Fibroblast of pulmonary artery (primary cell): ENCODE results near the gene PATJ.
A peak's percentile ranks its signal among the peaks of the same experiment; 100 is the strongest.
"Not testable (repeated sequence)": the region's sequence is repeated elsewhere in the genome, so short reads cannot be mapped to it uniquely, and the experiment has no call there.

Experiments used
- DNase-seq: peaks from one replicate; pipeline ENCODE4 v3.0.0-alpha.2; 2010; ENCODE audit warnings: low read depth
- H3K4me3 ChIP-seq: replicated peaks from 2 replicates; pipeline ENCODE4 v1.5.1; 2011; ENCODE audit warnings: low read depth, mild to moderate bottlenecking, control low read depth, low read length, moderate library complexity
- TF ChIP-seq, protein P1 (sequence below): IDR thresholded peaks from 2 replicates; pipeline ENCODE4 v1.5.1; 2011; ENCODE audit warnings: mild to moderate bottlenecking, control low read depth, low read length, inconsistent platforms; ENCODE audit errors: missing control alignments

Gene PATJ, protein sequence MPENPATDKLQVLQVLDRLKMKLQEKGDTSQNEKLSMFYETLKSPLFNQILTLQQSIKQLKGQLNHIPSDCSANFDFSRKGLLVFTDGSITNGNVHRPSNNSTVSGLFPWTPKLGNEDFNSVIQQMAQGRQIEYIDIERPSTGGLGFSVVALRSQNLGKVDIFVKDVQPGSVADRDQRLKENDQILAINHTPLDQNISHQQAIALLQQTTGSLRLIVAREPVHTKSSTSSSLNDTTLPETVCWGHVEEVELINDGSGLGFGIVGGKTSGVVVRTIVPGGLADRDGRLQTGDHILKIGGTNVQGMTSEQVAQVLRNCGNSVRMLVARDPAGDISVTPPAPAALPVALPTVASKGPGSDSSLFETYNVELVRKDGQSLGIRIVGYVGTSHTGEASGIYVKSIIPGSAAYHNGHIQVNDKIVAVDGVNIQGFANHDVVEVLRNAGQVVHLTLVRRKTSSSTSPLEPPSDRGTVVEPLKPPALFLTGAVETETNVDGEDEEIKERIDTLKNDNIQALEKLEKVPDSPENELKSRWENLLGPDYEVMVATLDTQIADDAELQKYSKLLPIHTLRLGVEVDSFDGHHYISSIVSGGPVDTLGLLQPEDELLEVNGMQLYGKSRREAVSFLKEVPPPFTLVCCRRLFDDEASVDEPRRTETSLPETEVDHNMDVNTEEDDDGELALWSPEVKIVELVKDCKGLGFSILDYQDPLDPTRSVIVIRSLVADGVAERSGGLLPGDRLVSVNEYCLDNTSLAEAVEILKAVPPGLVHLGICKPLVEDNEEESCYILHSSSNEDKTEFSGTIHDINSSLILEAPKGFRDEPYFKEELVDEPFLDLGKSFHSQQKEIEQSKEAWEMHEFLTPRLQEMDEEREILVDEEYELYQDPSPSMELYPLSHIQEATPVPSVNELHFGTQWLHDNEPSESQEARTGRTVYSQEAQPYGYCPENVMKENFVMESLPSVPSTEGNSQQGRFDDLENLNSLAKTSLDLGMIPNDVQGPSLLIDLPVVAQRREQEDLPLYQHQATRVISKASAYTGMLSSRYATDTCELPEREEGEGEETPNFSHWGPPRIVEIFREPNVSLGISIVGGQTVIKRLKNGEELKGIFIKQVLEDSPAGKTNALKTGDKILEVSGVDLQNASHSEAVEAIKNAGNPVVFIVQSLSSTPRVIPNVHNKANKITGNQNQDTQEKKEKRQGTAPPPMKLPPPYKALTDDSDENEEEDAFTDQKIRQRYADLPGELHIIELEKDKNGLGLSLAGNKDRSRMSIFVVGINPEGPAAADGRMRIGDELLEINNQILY (N-terminal part only)

DNA sequence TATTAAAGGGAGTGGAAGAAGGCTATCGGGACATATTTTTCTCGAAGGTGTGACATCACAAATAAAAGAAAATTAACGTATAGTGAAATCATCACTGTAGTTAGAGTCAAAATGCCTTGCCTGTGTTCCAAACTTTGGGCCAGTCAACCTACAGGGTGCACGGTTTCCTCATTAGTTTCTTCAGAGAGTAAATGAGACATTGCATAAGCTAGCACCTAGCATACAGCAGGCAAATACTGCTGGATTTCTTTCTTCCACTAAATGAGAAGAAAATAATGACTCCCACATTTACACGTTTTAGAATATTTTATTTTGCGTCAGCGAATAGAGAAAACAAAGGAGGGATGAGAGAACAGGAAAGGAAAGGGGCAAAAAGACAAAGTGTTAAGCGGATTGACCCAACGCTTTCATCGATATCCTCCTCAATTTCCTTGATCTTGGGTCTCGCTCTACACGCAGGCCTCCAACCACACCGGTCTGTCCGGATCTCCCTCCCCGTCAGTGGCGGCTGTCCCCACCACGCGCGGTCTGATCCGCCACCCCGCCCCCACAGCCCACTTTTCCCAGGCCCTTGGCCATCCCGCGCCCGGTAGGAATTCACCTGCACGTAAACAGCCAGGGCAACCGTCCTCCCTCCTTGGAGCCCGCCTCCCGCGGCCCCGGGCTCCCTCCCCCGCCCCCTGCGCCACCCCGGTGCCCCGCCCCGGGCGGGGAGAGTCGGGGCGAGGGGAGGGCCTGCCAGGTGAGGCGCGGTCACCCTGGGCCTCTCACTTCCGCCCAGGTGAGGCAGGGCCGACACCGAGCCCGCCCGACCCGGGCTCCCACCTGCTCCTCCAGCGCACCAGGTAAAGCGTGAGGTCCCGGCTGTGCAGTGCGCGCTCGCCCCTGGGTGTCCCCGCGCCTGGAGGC, at the start of gene PATJ:
TSS of gene PATJ (plus strand) at position 770 of the 909 bp plus-strand sequence. CDS start 20,413 bp downstream, outside the sequence.
- TF ChIP-seq, protein P1, sequence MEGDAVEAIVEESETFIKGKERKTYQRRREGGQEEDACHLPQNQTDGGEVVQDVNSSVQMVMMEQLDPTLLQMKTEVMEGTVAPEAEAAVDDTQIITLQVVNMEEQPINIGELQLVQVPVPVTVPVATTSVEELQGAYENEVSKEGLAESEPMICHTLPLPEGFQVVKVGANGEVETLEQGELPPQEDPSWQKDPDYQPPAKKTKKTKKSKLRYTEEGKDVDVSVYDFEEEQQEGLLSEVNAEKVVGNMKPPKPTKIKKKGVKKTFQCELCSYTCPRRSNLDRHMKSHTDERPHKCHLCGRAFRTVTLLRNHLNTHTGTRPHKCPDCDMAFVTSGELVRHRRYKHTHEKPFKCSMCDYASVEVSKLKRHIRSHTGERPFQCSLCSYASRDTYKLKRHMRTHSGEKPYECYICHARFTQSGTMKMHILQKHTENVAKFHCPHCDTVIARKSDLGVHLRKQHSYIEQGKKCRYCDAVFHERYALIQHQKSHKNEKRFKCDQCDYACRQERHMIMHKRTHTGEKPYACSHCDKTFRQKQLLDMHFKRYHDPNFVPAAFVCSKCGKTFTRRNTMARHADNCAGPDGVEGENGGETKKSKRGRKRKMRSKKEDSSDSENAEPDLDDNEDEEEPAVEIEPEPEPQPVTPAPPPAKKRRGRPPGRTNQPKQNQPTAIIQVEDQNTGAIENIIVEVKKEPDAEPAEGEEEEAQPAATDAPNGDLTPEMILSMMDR: no peak
- DNase-seq: peak; percentile 7
- H3K4me3 ChIP-seq: peak within 1 kb of the TSS; percentile 62

DNA sequence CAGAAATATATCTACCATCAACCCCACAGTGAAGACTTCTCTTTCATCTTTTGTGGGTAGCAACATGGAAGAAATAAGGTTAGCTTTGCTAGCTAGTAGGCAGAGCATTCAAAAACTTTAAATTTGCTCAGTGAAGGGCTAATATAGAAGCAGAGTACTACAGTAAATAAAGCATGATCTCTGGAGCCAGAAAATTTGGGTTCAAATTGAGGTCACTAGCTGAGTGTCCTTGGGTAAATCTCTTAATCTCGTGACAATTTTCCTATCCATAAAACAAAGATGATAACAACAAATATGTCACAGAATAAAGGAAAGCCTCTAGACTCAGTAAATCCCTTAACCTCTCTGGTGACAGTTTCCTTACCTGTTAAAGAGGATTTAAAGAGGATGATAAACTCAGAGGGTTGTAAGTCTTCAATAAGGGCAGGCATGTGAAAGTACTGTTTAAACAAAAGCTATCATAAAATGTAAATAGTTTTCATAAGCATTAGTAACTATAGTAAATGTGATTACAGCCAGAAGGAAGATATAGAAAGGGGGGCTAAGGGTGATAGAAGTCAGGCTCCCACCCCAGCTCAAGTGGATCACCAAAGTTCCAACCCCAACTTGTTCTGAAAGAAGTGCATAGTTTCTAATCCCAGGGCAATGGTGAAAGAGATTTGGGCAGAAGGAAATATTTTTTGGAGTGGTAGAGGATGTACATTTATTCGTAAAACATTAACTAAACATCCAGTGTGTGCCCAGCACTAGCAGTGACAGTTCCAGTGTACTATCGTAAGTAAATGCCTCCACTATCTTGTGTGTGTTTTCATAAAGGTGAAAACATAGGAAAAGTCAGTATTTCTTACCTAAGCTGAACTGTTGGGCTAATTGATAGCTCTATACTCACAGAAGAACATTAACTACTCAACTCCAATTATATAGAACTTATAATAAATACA, 42.1 kb upstream of the PATJ start:
- DNase-seq: no peak
- TF ChIP-seq, protein P1: no peak

DNA sequence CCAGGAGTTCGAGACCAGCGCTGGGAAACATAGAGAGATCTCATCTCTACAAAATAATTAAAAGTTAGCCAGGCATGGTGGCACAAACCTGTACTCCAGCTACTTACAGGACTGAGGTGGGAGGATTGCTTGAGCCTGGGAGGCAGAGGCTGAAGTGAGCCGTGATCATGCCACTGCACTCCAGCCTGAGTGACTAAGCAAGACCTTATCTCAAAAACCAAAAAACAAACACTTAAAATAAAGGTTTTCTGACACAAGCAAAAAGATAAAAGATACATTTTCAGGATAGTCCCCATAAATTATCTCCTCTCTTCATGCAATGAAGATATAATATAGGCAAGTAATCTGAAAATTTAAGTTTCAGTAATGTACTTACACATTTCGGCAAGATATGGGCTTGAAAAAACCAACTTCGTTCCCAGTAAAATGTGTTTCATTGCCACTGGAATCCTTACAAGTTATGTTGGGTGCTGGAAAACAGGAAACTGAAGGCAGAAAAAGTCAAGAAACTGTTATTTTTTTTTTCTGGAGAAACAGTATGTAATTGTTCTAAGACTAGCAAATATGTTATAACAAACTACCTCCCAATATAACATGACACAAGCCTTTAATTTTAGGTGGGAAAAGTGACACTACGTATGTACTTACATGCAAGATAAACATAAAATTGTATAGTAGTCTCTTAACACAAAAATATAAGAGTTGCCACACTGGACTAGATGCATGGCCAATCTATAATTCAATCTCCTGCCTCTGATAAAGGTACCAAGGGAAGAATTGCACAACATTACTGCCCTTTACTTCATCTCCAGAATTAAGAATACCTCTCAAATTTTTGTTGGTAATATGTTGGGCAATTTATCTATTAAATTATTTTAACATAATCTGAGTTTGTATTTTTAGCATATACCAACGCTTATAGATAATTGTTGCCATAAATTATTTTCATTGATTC, 33.0 kb upstream of the PATJ start:
- TF ChIP-seq, protein P1: no peak
- no peak overlapping the region for H3K4me3 ChIP-seq
- peak; percentile 69 for DNase-seq

More for the DNA sequence above, 42.1 kb upstream of the PATJ start:
- H3K4me3 ChIP-seq: no peak overlapping the region

DNA sequence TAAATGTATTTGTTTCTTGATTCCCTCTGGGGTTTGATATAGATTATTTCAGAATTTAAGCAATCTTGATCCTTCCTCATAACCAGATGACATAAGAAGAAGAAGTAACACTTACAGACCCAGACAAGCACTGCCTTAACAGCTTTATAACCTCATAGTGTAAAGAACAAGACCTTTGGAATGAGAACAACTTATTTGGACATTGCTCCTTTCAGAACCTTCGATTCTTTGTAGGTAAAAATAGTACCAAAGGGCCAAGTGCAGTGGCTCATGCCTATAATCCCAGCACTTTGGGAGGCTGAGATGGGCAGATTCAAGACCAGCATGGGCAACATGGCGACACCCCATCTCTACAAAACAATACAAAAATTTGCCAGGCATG, 32.4 kb upstream of the PATJ start:
- TF ChIP-seq, protein P1: no peak
- H3K4me3 ChIP-seq: no peak overlapping the region
- no peak for DNase-seq

DNA sequence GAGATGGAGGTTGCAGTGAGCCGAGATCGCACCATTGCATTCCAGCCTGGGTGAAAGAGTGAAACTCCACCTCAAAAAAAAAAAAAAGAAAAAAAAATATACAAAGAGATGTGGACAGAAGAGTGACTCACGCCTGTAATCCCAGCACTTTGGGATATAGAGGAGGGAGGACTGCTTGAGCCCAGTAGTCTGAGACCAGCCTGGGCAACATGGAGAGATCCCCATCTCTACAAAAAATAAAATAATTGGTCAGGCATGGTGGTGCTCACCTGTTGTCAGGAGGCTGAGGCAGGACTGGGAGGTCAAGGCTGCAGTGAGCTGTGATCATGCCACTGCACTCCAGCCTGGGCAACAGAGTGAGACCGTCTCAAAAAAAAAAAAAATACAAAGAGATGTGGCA, 31.0 kb upstream of the PATJ start:
- H3K4me3 ChIP-seq: not testable (repeated sequence)
- peak; percentile 49 for DNase-seq
